ENCODE data around the gene PEX11G.

DNA sequence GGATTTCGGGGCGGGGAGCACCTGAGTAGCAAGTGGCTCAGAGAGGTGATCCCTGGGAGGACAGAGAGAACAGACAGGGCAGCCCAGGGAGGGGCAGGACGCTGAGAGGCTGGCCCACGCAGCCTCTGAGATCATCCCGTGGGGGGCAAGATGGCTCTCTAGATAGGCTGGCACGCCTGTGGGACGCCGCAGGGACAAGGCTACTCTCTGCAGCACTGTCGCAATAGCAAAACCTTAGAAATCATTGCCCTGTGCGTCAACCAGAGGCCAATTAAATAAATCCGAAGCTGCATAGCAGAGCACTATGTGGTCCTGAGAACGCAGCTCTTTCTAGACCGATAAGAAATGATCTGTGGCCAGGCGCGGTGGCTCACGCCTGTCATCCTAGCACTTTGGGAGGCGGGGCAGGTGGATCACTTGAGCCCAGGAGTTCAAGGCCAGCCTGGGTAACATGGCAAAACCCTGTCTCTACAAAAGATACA is 5.1 kb downstream of the PEX11G start:
- TF ChIP-seq, protein P1, sequence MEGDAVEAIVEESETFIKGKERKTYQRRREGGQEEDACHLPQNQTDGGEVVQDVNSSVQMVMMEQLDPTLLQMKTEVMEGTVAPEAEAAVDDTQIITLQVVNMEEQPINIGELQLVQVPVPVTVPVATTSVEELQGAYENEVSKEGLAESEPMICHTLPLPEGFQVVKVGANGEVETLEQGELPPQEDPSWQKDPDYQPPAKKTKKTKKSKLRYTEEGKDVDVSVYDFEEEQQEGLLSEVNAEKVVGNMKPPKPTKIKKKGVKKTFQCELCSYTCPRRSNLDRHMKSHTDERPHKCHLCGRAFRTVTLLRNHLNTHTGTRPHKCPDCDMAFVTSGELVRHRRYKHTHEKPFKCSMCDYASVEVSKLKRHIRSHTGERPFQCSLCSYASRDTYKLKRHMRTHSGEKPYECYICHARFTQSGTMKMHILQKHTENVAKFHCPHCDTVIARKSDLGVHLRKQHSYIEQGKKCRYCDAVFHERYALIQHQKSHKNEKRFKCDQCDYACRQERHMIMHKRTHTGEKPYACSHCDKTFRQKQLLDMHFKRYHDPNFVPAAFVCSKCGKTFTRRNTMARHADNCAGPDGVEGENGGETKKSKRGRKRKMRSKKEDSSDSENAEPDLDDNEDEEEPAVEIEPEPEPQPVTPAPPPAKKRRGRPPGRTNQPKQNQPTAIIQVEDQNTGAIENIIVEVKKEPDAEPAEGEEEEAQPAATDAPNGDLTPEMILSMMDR (IDR thresholded peaks at IDR 0.05; ENCODE audit: low read length), result no peak
- no peak for TF ChIP-seq EZH2 (optimal IDR thresholded peaks at IDR 0.05; ENCODE audit: low read depth, low read length)
- TF ChIP-seq EZH2phosphoT487 (IDR thresholded peaks at IDR 0.05; ENCODE audit: low read length), result no peak

Data from MM.1S (cell line).